ENCODE measurements around the gene BAD. TPM values are rescaled to one million over a fixed set of nuclear protein-coding genes. Genes with fewer than 3 reads are reported as not detected.

Gene BAD
- total RNA-seq, 1 donor, result 26.7 TPM

DNA sequence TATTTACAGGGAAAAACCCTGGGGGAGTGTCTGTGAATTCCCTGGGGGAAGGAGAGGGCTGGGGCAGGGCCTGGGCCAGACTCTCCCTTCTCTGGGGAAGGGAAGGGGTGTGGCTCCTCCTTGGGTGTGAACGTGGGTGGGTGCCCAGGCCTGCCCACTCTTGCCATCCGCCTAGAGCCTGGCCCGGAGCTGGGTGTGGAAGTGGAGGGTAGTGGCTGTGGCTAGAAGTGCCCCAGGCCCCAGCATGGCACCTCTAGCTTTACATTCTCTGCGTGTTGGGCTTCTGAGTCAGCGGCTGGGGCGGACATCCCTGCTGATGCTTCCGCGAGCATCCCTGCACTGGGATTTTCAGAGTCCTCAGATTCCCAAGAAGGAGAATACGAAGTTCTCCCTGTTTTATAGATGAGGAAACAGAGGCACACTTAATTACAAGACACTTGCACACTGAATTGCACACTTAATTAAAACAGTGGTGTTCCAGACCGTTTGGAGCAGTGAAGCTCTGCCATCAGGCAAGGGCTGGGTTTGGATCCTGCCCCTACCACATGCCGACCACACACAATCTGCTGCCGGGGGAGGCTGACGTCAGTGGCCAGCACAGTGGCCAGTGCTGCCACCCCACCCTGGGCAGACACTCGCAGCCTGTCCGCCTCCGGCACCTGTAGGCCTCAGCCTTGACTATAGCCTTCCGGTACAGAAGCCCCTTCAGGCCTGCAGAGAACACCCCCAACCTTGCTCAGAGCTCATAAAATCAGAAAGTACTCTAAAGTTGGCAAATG is 7.6 kb downstream of the BAD start:
- Histone ChIP-seq H3K27me3 (ENCODE audit: insufficient read depth, low read length) (no peaks in the 10 kb centered on the region), H3K4me3 (ENCODE audit: low read length) (no peak overlapping the region), H3K4me1 (ENCODE audit: insufficient read depth, low read length) (peaks cover 5% of the 10 kb centered on the region), H3K9me3 (ENCODE audit: low read depth, low read length) (no peaks in the 10 kb centered on the region)

DNA sequence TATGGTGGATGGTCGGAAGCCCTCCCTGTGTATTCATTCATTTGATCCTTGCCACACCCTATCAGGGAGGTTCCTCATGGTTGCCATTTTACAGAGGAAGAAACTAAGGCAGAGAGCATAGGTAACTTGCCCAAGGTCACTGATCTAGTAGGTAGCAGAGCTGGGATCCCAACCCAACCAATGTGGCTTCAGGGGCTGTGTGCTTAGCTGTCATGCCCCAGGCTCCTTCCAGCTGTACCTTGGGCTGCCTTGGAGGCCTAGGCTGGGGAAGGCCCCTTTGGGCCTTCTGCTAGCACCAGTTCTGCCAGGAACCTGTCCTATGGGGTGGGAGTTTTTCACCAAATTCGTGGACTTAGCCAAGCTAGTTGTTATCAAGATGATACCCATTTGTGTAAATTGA is 8.6 kb downstream of the BAD start:
- H3K27me3 ChIP-seq (ENCODE audit: insufficient read depth, low read length), result no peaks in the 10 kb centered on the region
- H3K4me1 ChIP-seq (ENCODE audit: insufficient read depth, low read length), result peaks cover 9% of the 10 kb centered on the region
- H3K4me3 ChIP-seq (ENCODE audit: low read length), result no peak overlapping the region
- H3K9me3 ChIP-seq (ENCODE audit: low read depth, low read length), result no peaks in the 10 kb centered on the region

DNA sequence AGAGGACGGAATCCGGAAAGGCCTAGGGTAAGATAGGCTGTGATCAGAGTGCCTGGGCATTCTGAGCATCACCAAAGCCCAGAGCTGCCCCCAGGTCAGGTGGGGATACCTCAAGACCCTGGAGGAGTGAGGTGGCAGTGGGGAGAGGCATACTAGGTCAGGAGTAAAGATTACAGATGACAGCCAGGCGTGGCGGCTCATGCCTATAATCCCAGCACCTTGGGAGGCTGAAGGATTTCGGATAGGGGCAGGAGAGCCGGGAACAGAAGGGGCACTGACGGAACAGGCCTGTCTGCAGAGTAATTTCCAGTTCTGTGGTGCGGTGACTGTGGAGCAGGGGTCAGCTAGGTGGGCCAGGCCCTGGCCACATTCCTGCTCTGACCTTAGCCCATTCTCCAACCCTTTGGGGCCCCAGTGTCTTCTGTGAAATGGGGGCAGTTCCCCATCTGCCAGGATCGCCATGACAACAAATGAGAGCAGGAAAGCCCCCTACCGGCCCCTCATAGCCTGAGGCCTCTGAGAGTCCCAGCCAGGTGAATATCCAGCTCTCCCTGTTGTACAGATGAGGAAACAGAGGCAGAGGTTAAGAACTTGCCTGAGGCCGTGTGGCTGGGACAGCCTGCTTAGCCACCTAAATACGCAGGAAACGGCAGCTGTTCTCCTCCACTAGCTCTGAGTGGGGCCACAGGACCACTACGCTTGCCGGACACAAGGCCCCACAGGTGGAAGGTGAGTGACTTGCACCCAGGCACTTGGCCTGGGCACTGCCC is 9.2 kb downstream of the BAD start:
- peaks cover 15% of the 10 kb centered on the region for H3K4me1 ChIP-seq (ENCODE audit: insufficient read depth, low read length)
- no peaks in the 10 kb centered on the region for H3K27me3 ChIP-seq (ENCODE audit: insufficient read depth, low read length)
- no peaks in the 10 kb centered on the region for H3K9me3 ChIP-seq (ENCODE audit: low read depth, low read length)
- H3K4me3 ChIP-seq (ENCODE audit: low read length), result no peak overlapping the region

- Histone ChIP-seq H3K27me3 (ENCODE audit: insufficient read depth, low read length) (no peaks in the 10 kb centered on the region), H3K4me1 (ENCODE audit: insufficient read depth, low read length) (peaks cover 35% of the 10 kb centered on the region), H3K9me3 (ENCODE audit: low read depth, low read length) (no peaks in the 10 kb centered on the region), H3K4me3 (ENCODE audit: low read length) (peak overlapping the region; percentile 66)
Observed at GRCh38 chr11:64269540-64270220, 14.8 kb downstream of the BAD start.

DNA sequence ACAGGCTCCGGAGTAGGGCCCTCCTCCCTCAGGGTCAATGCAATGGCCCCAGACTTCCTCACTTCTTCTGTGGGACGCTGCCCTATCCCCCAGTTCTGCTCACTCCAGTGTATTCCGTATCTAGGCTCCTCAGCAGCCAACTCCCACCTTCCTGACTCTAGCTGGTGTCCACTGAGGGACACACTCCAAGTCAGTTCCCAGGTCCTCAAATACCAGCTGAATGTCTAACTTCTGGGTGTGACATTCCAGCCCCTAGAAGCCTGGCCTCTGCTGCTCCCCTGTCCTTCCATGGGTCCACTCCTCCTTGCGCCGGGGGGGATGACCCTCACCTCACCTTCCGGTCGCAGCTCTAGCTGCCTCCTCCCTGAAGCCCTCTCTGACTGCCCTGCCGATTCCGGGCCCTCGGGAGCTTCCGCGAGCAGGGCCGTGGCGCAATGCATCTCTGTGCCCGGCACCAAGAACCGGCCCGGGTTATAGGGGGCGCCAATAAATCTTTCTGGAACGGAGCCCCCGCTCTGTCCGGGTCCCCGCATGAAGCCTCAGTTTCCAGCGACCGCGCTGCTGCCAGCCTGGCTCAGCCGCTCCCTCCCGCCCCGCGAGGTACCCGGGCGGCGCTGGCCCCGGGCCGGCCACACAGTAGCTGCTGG is 15.4 kb downstream of the BAD start:
- Histone ChIP-seq H3K4me3 (ENCODE audit: low read length) (peak overlapping the region; percentile 66), H3K4me1 (ENCODE audit: insufficient read depth, low read length) (peaks cover 35% of the 10 kb centered on the region), H3K9me3 (ENCODE audit: low read depth, low read length) (no peaks in the 10 kb centered on the region), H3K27me3 (ENCODE audit: insufficient read depth, low read length) (no peaks in the 10 kb centered on the region)

- Histone ChIP-seq H3K4me1 (ENCODE audit: insufficient read depth, low read length) (peaks cover 35% of the 10 kb centered on the region), H3K27me3 (ENCODE audit: insufficient read depth, low read length) (no peaks in the 10 kb centered on the region), H3K9me3 (ENCODE audit: low read depth, low read length) (no peaks in the 10 kb centered on the region), H3K4me3 (ENCODE audit: low read length) (peak overlapping the region; percentile 66)
Observed at GRCh38 chr11:64268025-64268892, 16.2 kb downstream of the BAD start.

- H3K27me3 ChIP-seq (ENCODE audit: insufficient read depth, low read length), result no peaks in the 10 kb centered on the region
Observed at GRCh38 chr11:64267207-64267945, 17.1 kb downstream of the BAD start.

GRCh38 chr11:64266339-64266738 is 18.1 kb downstream of the BAD start:
- no peaks in the 10 kb centered on the region for H3K9me3 ChIP-seq (ENCODE audit: low read depth, low read length)
- no peak overlapping the region for H3K4me3 ChIP-seq (ENCODE audit: low read length)

More at GRCh38 chr11:64267207-64267945, 17.1 kb downstream of the BAD start:
- Histone ChIP-seq H3K4me1 (ENCODE audit: insufficient read depth, low read length) (peaks cover 35% of the 10 kb centered on the region), H3K9me3 (ENCODE audit: low read depth, low read length) (no peaks in the 10 kb centered on the region), H3K4me3 (ENCODE audit: low read length) (no peak overlapping the region)

DNA sequence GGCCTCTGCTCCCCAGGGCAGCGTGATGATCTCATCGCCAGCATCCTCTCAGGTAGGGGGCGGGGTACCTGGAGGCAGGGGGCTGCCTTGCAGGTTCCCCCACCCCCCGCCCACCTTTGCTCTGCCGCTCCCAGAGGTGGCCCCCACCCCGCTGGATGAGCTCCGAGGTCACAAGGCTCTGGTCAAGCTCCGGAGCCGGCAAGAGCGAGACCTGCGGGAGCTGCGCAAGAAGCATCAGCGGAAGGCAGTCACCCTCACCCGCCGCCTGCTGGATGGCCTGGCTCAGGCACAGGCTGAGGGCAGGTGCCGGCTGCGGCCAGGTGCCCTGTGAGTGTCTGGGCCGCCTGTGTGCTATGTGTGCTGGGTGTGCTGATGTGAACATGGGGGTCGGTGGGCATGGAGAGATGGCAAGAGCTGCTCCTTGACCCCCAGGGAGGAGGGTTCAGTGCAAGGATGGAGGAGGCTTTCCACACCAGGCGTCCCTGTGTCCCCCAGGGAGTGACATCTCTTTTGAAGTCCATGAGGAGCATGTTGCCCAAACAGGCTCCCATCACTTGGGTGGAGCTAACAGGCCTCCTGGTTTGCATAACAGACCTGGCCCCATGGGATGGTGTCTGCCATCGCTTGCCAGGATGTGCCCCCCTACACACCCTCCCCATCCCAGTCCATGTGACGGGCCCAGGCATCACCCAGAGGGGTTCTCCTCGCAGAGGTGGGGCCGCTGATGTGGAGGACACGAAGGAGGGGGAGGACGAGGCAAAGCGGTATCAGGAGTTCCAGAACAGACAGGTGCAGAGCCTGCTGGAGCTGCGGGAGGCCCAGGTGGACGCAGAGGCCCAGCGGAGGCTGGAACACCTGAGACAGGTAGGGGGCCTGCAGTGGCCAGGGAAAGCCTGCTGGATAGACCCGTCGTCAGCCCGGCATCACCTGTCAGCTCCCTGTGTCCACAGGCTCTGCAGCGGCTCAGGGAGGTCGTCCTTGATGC is 19.0 kb downstream of the BAD start:
- peaks cover 22% of the 10 kb centered on the region for H3K4me1 ChIP-seq (ENCODE audit: insufficient read depth, low read length)
- no peaks in the 10 kb centered on the region for H3K9me3 ChIP-seq (ENCODE audit: low read depth, low read length)
- no peak overlapping the region for H3K4me3 ChIP-seq (ENCODE audit: low read length)
- no peaks in the 10 kb centered on the region for H3K27me3 ChIP-seq (ENCODE audit: insufficient read depth, low read length)

More at GRCh38 chr11:64266339-64266738, 18.1 kb downstream of the BAD start:
- Histone ChIP-seq H3K27me3 (ENCODE audit: insufficient read depth, low read length) (no peaks in the 10 kb centered on the region), H3K4me1 (ENCODE audit: insufficient read depth, low read length) (peaks cover 26% of the 10 kb centered on the region)

GRCh38 chr11:64264371-64264852 is 20.1 kb downstream of the BAD start:
- Histone ChIP-seq H3K27me3 (ENCODE audit: insufficient read depth, low read length) (no peaks in the 10 kb centered on the region), H3K4me3 (ENCODE audit: low read length) (no peak overlapping the region), H3K9me3 (ENCODE audit: low read depth, low read length) (no peaks in the 10 kb centered on the region), H3K4me1 (ENCODE audit: insufficient read depth, low read length) (peaks cover 20% of the 10 kb centered on the region)

DNA sequence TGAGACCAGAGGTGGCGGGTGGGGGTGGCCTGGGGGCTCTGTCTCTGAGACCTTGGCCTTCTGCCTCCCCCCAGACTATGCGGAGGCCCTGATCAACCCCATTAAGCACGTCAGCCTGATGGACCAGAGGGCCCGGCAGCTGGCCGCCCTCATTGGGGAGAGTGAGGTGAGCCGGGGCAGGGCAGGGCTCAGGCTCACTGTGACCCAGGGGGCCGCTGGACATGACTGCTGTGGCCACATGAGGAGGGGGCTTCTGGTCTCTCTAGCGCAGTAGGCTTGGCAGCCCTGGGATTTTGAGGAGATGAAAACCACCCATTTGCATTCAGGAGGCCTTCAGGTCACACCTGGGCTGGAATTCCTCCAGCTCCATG is 20.5 kb downstream of the BAD start:
- no peak overlapping the region for H3K4me3 ChIP-seq (ENCODE audit: low read length)
- H3K27me3 ChIP-seq (ENCODE audit: insufficient read depth, low read length), result no peaks in the 10 kb centered on the region
- no peaks in the 10 kb centered on the region for H3K9me3 ChIP-seq (ENCODE audit: low read depth, low read length)
- peaks cover 16% of the 10 kb centered on the region for H3K4me1 ChIP-seq (ENCODE audit: insufficient read depth, low read length)

DNA sequence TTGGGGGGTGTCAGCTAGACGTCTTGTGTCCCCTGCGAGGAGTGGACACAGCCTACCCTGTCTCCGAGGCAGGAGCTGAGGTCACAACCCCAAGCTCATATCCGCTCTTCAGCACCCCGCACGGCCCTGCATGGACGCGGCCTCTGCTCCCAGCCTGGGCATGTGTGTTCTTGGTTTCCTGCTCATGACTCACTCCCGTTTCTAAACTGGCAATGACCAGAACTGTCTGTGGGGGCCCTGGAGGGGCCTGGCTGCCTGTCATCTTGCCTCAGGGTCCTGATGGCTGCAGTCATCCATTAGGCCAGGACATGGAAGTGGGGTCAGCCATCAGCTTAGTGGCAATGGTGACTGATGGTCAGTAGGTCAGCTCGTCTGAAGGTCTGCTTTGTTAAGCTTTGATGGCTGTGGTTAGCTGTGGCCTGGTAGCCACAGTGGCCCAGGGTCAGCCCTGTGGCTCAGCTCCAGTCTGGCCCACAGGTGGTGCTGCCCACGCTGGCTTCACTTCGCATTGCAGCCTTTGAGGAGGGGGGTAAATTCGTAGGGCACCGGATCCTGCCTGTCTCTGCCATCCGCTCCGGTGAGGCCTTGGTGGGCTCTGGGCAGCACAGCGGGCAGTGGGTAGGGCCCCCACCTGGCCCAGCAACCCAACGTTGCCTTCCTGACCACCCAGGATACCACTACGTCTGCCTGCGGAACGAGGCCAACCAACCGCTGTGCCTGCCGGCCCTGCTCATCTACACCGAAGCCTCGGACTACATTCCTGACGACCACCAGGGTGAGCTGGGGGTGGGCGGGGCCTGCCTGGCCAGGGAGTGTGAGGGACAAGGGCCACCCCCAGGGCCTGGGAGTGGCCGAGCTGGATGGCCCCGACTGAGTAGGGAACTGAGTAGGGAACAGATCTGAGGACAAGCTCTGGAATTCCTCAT is 21.2 kb downstream of the BAD start:
- Histone ChIP-seq H3K9me3 (ENCODE audit: low read depth, low read length) (no peaks in the 10 kb centered on the region), H3K27me3 (ENCODE audit: insufficient read depth, low read length) (no peaks in the 10 kb centered on the region), H3K4me1 (ENCODE audit: insufficient read depth, low read length) (peaks cover 9% of the 10 kb centered on the region), H3K4me3 (ENCODE audit: low read length) (no peak overlapping the region)
